Ascending aorta (tissue), 2 donors: Measurements from ENCODE around the gene TP53I11. TPM values are rescaled to one million over a fixed set of nuclear protein-coding genes. Genes with fewer than 3 reads are reported as not detected.

Experiments
- DNase-seq, 2 donors: peaks; one replicate each; pipeline ENCODE4 v3.0.0-alpha.2; 2019; ENCODE audit warnings: low spot score in 2 of 2
- H3K27ac ChIP-seq, 2 donors: fragments of 200-600 bp; sonication (generic); one replicate each; pipeline ENCODE4 v1.5.1; 2016 to 2017; ENCODE audit warnings: mild to moderate bottlenecking in 1 of 2
- H3K27me3 ChIP-seq: fragments of 200-600 bp; sonication (generic); one replicate; pipeline ENCODE4 v1.5.1; 2017
- H3K36me3 ChIP-seq, 2 donors: fragments of 200-600 bp; sonication (generic); one replicate each; pipeline ENCODE4 v1.5.1; 2016
- H3K4me1 ChIP-seq, 2 donors: fragments of 200-600 bp; sonication (generic); one replicate each; pipeline ENCODE4 v1.5.1; 2016 to 2017; ENCODE audit warnings: mild to moderate bottlenecking in 1 of 2
- H3K4me3 ChIP-seq, 2 donors: fragments of 200-600 bp; sonication (generic); one replicate each; pipeline ENCODE4 v1.5.1; 2016 to 2017; ENCODE audit warnings: mild to moderate bottlenecking in 1 of 2
- H3K9me3 ChIP-seq, 2 donors: fragments of 200-600 bp; sonication (generic); one replicate each; pipeline ENCODE4 v1.5.1; 2016
- intact Hi-C: fragments of 100-400 bp; cut with DNase I; formaldehyde crosslinking; loops from one replicate; pipeline ENCODE4 v1.15.1; 2023
- total RNA-seq: library from RNA; depleted of rRNA; stranded (reverse); fragments of >200 nt; gene quantifications from one replicate; pipeline ENCODE4 v1.1.0, GENCODE V29; 2016
- TF ChIP-seq, protein P1 (sequence below), 3 experiments: fragments of 200-600 bp in 2 of 3; fragments of 450-650 bp in 1 of 3; sonication (generic) in 2 of 3; IDR thresholded peaks; one replicate each; pipeline ENCODE4 v1.5.1; 2016 to 2019; ENCODE audit warnings: antibody characterized with exemption in 3 of 3, mild to moderate bottlenecking in 1 of 3, moderate library complexity in 1 of 3

TP53I11 gene
- total RNA-seq, 1 donor from 2014 or later: 266 TPM

DNA sequence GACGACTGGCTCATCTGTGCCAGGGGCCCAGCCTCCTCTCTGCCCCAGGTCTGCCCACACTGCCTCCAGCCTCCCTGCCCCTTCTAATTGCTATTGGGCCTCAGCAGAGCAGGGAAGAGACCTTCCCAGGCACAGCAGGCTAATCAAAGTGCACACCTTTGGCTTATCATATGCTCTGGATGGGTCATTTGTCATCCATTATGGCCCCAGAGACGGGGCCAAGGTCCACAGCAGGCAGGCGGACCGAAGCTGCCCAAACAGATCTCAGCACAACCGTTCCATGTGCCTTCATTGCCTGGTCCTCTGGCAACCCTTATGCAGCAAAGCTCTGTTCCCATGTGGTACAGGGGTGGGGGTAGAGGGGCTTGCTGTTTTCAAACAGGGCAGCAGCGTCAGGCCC lies 66.6 kb downstream of the TP53I11 start:
- H3K4me1 ChIP-seq: no peaks in the 10 kb centered on the region
- H3K36me3 ChIP-seq: no peaks in the 10 kb centered on the region
- DNase-seq: no peak
- H3K9me3 ChIP-seq: no peaks in the 10 kb centered on the region
- TF ChIP-seq, protein P1, sequence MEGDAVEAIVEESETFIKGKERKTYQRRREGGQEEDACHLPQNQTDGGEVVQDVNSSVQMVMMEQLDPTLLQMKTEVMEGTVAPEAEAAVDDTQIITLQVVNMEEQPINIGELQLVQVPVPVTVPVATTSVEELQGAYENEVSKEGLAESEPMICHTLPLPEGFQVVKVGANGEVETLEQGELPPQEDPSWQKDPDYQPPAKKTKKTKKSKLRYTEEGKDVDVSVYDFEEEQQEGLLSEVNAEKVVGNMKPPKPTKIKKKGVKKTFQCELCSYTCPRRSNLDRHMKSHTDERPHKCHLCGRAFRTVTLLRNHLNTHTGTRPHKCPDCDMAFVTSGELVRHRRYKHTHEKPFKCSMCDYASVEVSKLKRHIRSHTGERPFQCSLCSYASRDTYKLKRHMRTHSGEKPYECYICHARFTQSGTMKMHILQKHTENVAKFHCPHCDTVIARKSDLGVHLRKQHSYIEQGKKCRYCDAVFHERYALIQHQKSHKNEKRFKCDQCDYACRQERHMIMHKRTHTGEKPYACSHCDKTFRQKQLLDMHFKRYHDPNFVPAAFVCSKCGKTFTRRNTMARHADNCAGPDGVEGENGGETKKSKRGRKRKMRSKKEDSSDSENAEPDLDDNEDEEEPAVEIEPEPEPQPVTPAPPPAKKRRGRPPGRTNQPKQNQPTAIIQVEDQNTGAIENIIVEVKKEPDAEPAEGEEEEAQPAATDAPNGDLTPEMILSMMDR (IDR thresholded peaks at IDR 0.05): no peak
- intact Hi-C loops: no loop called here
- no peak overlapping the region for H3K27ac ChIP-seq
- no peaks in the 10 kb centered on the region for H3K27me3 ChIP-seq
- no peak overlapping the region for H3K4me3 ChIP-seq

DNA sequence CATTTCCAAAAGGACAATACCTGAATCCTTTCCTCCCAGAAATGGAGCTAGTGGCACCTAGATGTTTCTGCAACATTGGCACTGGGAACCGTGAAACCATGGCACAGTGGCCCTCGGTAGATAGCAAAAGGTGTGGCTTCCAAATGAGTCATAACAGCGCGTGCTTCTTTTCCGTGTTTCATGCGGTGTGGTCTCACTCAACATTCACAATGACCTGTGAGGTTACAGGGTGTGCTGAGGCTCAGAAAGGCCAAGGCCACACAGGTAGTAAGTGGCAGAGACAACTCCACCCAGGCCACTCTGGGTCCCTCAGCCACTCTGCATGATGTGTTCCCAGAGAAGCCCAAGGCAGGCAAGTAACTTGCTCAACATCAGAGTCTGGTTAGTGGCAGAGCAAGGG lies 67.4 kb downstream of the TP53I11 start:
- Histone ChIP-seq H3K27ac (no peak overlapping the region), H3K27me3 (no peaks in the 10 kb centered on the region), H3K36me3 (no peaks in the 10 kb centered on the region), H3K4me1 (no peaks in the 10 kb centered on the region), H3K4me3 (no peak overlapping the region), H3K9me3 (no peaks in the 10 kb centered on the region)
- no peak for DNase-seq
- intact Hi-C loops: no loop called here
- TF ChIP-seq, protein P1 (IDR thresholded peaks at IDR 0.05): no peak

Other genes starting within 250 kb of the TP53I11 start
- 21.3 TPM for gene TSPAN18, start 223.9 kb downstream of the TP53I11 start, total RNA-seq
- 36.5 TPM for gene PRDM11, start 195.8 kb upstream of the TP53I11 start, total RNA-seq